Iris pigment epithelial cell (primary cell): ENCODE results near the gene RFX3.

Source experiments
- DNase-seq: peaks from one replicate; pipeline ENCODE4 v3.0.0-alpha.2; 2011; ENCODE audit warnings: low read depth

The RFX3 gene

DNA sequence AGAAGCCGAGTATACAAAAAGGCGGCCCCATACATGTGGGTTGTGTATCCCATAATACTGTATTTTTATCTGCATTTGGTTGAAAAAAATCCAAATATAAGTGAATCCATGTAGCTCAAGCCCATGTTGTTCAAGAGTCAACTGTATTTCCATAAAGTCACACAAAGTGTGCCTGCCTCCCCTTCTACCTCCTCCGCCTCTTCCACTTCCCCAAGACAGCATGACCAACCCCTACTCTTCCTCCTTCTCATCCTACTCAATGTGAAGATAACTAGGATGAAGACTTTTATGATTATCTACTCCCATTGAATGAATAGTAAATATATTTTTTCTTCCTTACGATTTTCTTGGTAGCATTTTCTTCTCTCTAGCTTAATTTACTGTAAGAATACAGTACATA is 92.7 kb downstream of the RFX3 start:
- no peak for DNase-seq

DNA sequence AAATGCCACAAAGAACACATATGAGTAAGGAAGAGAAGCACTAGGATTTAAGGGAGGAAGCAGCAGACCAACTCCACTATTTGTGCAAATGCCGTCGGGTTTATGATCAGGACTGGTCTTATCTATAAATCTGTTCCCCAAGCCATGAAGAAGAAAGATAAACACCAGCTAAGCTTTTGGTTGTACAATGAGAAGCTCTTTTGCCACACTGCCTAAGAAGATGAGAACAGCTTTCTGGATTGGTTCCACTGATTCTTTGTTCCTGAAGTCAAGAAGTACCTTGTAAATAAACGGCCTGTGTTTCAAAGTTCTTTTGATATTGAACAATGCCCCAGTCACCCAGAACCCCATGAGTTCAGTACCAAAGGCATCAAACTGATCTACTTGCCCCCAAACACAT is 93.9 kb downstream of the RFX3 start:
- no peak for DNase-seq

DNA sequence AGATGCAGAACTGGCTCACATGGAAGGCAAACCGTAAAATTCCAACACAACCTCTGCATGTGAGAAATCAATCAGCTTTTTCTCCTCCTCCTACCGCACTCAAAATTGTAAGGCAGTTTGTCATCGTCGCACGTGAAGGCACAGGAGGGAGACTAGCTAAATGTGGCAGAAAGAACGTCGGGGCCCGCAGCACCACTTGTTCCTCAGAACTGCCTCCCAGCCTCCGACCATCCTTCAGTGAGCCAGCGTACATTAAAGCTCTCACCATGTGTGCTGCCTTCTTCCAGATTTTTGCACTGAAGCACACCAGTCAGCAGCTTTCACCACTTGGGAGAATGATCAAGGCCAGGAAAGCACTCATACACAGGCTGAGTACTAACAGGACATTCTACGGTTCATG is 105.9 kb downstream of the RFX3 start:
- no peak for DNase-seq

DNA sequence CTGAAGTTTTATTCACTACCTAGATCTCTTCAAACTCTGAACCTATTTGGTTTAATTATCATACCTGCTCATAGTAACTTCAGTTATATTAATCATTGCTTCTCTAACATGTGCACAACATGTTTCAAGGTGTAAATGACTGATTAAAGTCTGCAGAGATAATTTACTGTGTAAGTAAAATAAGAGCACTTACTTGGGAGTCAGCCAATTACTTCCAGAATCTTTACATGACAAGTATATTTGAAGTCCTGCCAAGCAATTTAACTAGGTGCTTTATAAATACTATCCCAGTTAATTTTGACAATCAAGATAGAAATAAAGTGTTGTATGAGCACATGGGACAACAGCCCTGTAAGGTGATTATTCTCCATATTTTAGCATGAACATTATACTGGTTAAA is 109.9 kb downstream of the RFX3 start:
- no peak for DNase-seq

DNA sequence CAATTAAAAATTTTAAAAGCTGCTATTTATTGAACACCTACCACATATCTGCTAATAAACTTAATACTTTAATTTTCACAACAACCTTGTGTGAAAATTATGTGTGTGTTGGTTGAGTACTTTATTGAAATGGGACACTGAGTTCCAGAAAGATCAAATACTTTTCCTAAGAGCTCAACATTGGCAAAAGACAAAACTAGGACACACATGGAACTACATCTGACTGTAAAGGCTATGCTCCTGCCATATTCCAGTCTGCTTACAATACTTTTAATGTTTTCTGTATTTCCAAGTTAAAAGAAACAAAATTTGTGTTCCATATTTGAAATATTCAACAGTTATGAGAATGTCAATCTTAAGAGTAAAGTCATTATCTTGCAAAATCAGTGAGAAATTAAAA is 111.8 kb downstream of the RFX3 start:
- no peak for DNase-seq

DNA sequence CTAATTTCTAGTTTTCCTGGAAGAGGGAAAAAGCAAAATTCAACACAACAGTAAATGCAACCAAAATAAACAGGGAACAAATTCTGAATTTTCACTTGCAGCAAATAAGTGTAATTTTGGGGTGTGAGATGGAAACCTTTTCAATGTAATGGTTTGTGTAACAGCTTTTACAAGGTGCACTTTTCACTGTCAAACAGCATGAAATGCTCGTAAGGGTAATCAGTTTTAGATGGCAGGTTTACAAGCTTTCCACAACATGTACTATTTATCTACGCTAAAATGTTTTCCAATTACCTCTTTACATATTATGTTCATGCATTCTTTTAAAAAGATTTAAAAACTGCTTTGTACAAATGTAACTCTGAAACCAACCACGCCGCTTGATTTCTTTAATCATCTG is 115.3 kb downstream of the RFX3 start:
- no peak for DNase-seq

DNA sequence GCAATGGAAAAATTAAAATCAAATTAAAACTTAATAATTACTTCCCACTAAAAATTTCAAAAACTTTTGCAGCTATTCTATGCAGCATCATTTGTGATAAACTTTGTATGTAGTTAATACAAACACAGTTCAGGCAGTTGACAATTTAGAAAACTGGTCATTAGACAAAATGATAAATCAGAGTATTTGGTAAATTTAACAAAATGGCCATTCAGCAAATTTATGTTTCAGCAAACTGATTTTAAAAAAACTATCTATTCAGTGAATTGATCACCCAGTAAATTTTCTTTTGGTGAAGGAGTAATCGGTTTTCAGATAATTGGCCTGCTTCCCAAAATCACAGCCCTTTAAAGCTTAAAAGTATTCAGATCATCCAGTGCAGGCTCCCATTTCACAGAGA is 116.3 kb downstream of the RFX3 start:
- DNase-seq: no peak

DNA sequence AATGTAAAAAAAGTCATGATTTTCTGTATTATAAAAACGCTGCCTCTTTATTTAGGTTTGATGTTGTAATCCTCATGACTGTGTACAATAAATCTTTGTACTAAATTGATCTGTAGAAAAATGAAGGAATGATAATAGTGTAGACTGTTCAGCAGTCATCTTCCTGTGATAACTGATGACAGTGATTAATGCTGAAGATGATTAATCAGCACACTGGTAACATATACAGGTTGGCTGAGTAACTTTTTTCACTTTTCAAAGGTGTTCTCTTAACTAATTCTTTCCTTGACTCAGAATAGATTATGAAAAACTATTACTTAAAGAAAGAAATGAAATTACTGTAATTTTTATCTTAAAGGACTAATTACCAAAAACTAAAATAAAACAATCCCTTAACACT is 122.5 kb downstream of the RFX3 start:
- DNase-seq: no peak

DNA sequence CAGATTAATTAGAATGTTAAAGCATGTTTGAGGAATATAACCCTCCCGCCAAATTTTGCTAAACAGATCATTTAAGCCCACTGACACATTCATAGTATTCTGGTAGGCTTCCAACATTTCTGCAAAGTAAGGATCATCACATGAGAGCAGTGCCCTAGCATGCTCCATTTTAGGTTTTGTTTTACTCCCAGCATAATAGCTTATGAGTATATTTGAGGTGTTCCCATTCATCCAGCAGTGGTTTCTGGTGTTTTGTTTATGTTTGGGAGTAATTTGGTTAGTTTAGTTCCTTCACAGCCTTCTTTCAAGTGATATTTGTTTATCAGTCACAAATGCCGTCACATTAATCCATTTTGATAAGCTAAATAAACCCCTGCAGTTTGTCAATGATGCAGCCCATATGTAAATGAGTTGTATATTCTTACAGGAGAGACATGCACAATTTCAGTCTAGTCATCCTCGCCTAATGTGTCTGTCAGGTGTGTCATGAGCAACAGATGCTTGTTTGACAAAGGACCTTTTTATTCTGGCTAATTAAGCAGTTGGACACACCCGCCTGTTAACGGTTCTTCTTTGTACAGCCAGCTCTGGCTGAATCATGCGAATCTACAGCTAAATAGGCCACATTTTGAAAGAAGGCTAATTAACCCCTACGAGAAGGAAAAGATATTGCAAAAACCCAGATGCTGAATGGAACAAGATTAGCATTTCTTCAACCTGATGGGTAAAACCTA is 124.4 kb downstream of the RFX3 start:
- no peak for DNase-seq

DNA sequence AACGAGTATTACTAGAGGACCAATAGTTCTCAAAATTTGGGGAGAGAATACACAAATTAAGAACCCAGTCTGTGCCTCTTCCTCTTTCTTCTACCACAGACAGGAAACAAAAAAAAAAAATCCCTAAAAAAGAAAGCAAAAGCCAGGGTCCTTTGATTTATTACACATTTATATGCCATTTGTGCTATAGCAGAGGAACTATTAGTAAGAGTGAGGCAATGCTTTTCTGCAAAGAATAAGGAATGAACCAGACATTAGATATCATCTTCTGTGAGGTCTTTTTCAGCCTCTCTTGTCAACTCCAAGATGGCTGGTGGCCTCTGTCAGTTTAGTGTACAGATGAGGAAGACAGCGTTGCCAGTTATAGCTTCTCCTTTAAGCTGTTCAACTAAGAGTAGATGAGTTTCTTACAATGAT is 127.6 kb downstream of the RFX3 start:
- no peak for DNase-seq

DNA sequence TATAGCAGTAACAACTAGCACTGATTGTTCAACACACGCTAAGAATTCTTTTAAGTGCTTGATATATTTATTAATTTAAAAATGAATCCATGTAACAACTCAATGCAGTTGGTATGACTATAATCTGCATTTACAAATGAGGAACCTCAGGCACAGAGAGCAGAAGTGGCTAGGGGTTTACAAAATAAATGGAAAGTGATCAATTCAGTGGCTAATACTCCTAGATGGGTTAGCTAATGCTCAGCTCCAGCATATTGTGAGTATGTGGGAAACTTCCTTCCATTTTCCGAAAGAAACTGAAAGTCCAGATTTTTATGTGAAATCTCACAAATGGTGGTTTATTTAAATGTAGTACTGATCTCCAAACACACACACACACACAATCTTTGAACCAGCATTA is 128.0 kb downstream of the RFX3 start:
- DNase-seq: no peak

DNA sequence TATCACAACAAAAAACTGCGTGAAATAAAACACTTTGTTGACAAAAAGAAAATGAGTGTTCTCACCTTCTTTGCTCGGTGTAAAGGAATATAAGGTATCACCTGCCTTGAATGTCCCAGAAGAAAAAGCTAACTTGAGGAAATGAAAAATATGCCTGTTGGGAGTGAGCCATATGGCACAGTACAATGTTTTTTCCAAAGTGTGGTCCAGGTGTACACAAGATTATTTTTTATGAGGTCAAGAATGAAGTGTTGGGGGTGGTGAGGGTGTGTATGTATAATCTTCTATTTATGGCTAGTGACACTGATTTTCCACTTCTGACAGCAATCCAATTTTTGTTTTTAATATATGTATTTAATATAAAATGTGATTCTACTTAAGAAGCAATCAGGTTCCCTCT is 134.4 kb downstream of the RFX3 start:
- DNase-seq: no peak

DNA sequence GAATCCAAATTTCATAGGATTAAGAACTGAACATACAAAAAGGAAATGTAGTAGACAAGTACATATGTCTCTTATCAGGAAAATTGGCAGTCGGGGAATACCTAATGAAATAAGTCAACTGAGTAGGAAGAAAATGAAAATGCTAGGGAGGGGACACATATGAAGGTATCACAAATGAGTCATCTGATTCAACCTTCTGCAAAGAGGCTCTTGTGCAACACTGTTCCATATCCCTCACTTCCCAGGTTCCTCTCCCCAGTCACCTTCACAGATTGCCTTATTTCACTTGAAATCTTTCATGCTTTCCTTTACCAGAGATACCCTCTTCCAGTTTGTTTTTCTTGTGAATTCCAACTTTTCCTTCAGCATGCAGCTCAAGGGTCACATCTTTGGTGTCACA is 139.0 kb downstream of the RFX3 start:
- DNase-seq: peak; percentile 15

DNA sequence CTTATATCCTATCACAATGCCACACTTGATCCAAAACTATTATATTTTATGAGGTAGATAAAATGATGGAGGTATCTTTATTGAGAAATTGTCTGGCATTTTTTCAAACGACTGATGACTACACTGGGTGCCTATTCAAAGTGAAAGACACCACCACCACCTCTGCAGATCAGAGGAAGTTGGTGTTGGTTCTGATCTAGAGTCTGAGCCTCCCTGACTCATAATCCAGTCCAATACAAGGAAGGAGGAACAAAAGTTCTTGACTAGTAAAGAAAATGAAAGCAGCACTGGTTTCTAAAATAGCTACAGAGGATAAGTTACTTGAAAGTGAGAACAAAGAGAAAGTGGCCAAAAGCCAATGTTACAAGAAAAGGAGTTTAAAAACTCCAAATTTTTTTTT is 139.9 kb downstream of the RFX3 start:
- DNase-seq: peak; percentile 3

DNA sequence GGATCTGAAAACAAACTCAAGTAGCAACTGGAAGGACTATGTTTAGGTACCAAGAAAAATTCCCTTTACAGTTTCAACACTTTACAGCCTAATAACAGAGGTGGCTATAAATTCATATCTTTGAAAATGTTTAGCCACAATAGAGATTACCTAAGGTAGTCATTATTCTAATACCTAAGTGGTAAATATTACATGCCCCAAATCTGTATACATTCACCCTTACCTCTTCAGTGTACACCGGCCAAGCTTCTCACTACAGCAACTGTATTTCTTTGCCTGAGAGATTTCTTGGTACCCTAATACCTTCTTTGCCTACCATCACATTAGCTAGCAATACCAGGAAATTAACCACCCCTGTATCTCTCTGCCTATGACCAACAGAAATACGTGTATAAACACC is 154.0 kb downstream of the RFX3 start:
- no peak for DNase-seq

DNA sequence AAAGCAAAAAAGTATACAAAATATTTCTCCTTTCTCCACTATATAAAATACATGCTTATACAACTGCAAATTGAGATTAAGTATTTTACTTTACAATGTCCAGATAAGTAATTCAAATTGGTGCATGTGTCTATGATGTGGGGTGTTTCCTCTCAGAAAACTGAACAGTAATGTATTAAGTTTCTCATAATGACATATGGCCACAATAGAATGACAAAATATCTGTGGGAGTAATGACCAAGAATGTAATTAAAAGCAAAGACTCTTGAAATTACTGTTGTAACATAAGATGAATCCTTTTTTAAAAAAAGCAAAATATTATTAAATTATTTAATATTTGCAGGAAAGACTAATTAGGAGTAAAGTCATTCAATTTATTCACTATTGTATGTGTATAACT is 155.1 kb downstream of the RFX3 start:
- DNase-seq: no peak

DNA sequence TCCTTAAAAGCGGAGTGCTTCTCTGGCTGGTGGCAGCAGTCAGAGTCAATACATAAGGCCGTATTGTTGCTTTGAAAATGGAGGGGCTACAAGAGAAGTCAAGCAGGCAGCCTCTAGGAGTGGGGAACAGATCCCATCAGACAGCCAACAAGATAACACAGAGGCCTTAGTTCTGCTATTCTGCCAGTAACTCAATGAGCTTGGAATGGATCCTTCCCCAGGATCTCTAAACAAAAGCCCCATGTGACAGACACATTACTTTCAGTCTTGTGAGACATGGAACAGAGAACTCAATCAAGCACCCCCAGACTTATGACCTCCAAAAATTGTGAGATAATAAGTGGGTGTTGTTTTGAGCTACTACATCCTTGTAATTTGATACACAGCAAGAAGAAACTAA is 158.6 kb downstream of the RFX3 start:
- peak; percentile 8 for DNase-seq

DNA sequence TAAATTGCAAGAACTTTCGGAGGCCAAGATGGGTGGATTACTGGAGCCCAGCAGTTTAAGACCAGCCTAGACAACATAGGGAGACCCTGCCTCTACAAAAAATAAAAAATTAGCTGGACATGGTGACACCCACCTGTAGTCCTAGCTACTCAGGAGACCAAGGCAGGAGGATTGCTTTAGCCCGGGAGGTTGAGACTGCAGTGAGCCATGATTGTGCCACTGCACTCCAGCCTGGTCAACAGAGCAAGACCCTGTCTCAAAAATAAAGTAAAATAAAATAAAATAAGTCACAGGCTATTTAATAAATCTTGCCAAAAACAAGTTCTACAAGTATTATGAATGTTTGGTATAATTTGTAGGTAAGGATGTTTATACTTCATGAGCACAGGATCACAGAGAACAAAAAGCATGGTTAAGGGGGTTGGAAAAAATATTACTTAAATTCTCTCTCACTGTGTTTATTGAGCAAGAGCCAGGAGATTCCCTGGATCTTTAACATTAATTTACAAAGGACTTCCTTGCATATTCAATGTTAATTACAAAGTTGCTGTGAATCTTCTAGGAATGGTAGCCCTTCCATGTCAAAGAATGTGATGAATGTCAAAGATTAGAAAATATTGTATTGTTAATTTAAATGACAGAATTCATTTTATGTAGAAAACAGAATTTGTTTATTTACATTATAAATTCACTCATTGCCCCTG is 164.0 kb downstream of the RFX3 start:
- DNase-seq: no peak

DNA sequence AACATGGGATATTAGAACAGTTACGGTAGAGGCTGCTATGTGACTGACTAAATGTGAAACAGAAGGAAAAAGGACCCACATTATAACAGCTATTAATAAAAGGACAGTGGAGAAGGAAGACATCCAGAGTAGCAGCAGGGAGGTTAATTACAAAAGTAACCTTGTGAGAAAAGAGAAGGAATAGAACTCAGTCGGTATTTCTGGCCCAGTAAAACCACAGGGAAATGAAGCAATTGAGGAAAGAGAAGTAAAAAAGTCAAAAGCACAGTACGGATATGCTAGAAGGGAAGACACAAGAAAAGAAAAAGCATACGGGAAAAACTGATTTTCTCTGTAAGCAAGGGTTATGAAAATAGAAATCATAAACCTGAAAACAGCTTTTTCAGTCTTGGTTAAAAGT is 164.7 kb downstream of the RFX3 start:
- DNase-seq: no peak

DNA sequence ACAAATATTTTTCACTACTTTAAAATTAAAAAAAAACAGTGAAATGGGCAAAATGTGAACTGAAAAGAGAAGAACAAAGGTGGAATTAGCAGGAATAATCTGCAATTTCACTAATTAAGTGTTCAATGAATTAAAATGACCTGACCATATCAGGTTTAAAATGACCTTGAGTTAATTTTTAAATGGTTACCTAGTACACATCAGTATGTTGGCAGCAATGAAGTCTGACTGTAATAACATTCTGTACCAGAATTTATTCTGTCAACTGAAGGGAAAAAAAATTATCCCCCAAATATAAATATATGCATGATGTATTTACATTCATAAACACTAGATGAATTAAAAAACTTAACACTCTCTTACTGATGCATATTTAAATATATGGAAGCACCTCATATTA is 165.6 kb downstream of the RFX3 start:
- no peak for DNase-seq

DNA sequence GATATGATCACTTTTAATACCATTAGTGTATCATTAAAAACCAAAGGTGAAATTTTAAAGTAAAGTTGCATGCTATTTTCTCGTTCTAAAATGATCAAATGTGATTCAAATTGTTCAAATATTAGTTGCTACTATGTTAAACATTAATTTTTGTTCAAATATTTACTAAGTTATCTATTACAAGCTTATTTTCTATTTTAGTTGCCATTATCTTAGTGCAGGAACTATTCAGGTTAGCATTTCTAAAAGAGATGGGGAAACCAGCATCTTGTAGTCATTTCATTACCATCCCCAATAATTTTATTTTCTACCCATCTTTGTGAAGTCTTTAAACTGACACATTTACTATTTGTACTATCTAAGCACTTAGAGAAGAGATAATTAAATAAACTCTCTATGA is 166.0 kb downstream of the RFX3 start:
- DNase-seq: no peak

DNA sequence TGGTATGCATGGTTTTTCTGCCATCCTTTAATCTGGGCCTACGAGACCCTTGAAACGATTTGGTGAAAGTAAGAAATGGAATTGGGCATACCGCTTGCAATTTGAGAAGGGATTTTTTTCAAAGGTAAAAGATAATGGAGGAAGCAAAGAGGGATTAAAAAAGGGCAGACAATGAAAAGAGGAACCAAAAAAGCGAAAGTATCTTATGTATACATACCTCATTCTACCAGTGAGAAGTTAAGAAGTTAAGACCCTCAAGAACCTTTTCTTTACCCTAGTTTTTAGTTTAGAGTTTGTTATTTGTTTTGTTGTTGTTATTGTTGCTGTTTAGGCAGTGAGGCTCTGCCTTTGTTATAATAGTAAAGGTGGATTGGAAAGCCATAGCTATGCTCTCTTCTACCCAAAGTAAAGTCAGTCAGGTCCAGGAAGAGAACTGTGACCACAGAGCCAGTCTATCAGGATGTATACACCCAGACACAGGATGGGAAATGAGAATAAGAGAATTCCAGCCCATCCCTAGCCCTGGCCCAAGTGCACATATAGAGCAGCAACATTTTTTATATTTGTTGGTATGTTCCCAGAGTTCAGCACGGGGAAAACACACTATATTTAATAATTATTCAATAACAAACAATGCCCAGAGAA is 166.6 kb downstream of the RFX3 start:
- no peak for DNase-seq

DNA sequence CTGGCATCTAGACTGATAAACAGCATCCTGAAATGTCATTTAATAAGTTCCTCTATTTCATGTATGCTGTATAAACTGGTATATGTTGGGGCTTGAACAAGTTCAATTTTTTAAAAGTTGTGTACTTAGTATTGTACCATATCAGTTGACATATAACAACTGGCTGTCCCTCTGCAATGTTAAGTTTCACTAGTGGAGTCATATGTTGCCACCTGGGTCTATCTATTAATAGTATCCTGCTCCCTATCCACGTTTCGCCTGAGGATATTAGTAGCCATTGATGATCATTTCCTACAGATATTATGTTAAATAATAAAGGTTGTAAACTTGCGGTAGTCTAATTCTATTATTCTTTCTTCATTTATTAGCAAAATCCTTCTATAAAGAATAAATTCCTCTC is 177.6 kb downstream of the RFX3 start:
- DNase-seq: no peak

DNA sequence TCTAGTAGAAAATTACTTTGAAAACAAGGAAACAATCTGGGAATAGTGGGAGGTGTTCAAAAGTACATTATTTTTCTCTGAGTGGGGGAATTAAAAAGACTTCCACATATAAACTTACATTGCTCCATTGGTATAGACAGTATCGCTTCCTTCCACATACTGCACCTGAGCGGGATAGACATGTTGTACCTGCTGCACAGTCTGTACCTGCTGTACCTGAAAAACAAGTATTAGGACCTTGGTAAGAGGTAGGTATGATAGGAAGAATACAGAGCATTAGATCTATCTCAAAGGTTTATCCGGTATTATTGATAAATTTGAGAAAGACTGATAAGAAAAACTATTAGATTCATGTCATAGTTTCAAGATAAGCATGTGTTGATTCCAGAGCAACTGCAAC is 179.3 kb downstream of the RFX3 start:
- no peak for DNase-seq
